GM18508 (cell line): ENCODE data around the gene MAPK14.
"Not testable (repeated sequence)": the region's sequence is repeated elsewhere in the genome, so short reads cannot be mapped to it uniquely, and the experiment has no call there.

Source experiments
- ATAC-seq: cut with Tn5 transposase; IDR thresholded peaks from one replicate; pipeline ENCODE4 v1.9.1; 2021; ENCODE audit warnings: moderate number of reproducible peaks; ENCODE audit not compliant: insufficient read depth, unreplicated experiment

Gene MAPK14

GRCh38 chr6:36067374-36068011, 39.9 kb downstream of the MAPK14 start:
- no peak for ATAC-seq

DNA sequence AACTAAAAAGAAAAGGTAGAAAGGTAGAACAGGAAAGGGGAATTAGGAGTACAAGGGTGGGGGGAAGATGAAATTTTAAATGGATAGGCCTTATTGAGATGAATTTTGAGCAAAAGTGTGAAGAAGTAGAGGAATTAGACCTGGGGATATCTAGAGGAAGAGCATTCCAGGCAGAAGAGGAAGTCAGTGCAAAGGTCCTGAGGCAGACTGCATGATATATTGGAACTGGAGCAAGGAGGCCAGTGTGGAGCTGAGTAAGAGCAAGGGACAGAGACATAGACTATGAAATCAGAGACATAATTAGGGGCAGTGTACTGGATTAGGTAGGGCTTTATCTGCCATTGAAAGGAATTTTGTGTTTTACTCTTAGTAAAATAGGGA, 40.4 kb downstream of the MAPK14 start:
- ATAC-seq: no peak

DNA sequence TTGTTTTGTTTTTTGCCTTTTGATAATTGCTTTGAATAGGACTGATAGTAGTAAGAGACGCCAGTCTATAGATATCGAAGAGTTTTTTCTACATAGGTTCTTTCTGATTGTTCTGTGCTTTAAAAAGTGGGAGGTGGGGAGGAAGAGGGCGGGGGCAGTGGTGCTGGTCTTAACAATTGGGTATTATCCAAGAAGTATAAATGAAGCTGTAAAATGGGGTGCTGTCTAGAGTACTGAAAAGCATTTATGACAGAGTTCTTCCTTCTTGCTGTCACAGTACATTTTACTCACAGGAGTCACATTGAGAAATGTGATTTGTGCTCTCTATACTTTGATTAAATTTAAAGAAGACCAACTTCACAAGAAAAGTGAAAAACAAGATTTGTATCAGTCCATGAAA, 41.0 kb downstream of the MAPK14 start:
- ATAC-seq: no peak

- ATAC-seq: no peak
Observed at GRCh38 chr6:36069573-36069972, 42.0 kb downstream of the MAPK14 start.

- no peak for ATAC-seq
Observed at GRCh38 chr6:36070252-36070651, 42.6 kb downstream of the MAPK14 start.

DNA sequence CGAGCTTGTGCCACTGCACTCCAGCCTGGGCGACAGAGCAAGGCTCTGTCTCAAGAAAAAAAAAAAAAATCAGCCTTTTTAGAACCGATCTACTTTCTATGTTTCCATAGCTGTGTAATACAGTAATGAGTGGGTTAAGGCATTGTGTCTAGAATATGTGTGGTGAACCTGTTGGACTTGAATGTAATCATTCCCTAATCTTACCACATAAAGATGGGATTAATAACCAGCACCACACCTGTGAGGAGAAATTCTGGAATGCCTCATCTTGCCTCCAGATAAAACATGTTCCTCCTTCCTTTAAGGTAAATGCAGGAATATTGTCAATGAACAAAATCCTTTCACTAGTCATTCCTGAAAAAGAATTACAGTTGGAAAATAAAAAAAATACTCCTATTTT, 43.7 kb downstream of the MAPK14 start:
- ATAC-seq: no peak

- no peak for ATAC-seq
Observed at GRCh38 chr6:36071714-36072113, 44.1 kb downstream of the MAPK14 start.

GRCh38 chr6:36072681-36073080, 45.1 kb downstream of the MAPK14 start:
- ATAC-seq: no peak

DNA sequence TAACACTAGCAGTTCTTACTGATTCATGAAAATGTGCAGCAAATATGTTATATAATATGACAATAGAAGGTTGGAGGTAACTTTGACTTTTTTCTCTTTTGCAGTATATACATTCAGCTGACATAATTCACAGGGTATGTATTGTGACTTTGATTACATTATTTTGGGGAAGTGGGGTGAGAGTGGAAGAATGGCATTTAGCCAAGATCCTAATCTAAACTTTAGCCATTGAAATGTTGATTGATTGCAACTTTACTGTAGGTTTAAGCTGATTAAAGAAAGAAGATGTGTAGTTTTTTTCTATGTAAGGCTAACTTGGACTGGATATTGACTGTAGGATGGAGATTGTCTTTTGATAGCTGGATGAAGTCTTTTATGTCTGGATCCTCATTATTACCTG, 46.0 kb downstream of the MAPK14 start:
- no peak for ATAC-seq

- no peak for ATAC-seq
Observed at GRCh38 chr6:36075656-36076055, 48.0 kb downstream of the MAPK14 start.

DNA sequence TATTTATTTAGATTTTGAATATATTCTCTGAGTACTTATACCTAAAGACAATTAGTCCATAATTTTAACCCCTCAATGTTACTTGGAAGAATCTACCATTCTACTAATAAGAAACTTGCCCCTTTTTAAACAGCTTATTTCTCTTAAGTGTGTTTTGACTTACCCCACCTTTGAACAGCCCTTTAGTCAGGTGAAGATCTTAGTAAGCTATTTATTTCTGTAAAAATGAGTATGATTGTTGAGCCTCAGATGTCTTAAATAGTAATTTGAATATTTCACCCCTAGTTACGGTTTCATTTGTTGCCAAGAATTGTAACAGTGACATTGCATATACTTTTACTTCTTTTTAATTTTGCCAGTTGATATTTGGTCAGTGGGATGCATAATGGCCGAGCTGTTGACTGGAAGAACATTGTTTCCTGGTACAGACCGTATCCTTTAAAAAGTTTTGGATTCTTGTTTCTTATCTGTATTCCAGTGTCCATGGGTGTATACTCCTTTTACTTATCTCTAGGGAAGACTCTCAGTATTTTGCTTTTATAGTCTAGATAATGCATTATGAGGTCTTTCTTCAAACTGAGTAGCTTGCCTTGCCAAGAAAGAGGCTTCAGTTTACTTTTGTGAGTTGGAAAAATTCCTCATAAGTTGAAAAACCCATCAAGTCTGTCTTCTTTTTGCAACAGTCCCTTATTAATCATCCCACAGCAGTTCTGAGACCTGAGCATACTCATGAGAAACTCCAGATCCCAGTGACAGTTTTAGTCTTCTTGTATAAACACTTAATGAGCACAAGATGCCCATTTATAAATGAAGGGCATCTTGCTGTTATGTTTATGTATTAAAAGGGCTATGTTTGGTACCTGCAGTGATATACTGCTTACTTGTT, 48.8 kb downstream of the MAPK14 start:
- ATAC-seq: no peak

DNA sequence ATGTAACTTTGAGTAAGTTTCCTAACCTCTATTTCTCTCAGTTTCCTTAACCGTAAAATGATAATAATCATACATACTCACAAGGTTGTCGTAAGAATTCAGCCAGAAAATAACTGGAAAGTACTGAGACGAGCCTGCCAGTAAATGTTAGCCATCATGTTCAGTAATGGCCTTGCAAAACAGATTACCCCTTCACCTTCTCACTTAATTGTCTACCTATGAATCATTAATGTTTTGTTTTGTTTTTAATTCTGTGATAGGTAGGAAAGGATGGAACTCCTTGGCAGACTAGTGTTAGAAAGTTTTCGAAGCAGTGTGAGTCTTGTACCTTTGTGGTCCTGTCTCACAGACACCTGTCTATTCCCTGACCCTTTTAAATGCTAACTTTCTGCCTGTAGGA, 50.6 kb downstream of the MAPK14 start:
- ATAC-seq: no peak

GRCh38 chr6:36079601-36080000, 52.0 kb downstream of the MAPK14 start:
- ATAC-seq: no peak

GRCh38 chr6:36082318-36082717, 54.7 kb downstream of the MAPK14 start:
- ATAC-seq: no peak

GRCh38 chr6:36083446-36083845, 55.8 kb downstream of the MAPK14 start:
- ATAC-seq: no peak

DNA sequence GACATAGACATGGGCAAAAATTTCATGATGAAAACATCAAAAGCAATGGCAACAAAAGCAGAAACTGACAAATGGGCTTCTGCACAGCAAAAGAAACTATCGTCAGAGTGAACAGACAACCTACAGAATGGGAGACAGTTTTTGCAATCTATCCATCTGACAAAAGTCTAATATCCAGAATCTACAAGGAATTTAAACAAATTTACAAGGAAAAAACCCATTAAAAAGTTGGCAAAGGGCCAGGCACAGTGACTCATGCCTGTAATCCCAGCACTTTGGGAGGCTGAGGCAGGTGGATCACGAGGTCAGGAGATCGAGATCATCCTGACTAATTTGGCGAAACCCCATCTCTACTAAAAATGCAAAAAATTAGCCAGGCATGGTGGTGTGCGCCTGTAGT, 60.6 kb downstream of the MAPK14 start:
- not testable (repeated sequence) for ATAC-seq

DNA sequence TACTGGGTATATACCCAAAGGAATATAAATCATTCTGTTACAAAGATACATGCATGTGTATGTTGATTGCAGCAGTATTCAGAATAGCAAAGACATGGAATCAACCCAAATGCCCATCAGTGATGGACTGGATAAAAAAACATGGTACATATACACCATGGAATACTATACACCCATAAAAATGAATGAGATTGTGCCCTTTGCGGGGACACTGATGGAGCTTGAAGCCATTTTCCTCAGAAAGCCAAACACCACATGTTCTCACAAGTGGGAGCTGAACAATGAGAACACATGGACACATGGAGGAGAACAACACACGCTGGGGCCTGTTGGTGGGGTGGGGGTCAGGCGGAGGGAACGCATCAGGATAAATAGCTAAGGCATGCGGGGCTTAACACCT, 61.4 kb downstream of the MAPK14 start:
- no peak for ATAC-seq

- no peak for ATAC-seq
Observed at GRCh38 chr6:36094238-36094637, 66.6 kb downstream of the MAPK14 start.

DNA sequence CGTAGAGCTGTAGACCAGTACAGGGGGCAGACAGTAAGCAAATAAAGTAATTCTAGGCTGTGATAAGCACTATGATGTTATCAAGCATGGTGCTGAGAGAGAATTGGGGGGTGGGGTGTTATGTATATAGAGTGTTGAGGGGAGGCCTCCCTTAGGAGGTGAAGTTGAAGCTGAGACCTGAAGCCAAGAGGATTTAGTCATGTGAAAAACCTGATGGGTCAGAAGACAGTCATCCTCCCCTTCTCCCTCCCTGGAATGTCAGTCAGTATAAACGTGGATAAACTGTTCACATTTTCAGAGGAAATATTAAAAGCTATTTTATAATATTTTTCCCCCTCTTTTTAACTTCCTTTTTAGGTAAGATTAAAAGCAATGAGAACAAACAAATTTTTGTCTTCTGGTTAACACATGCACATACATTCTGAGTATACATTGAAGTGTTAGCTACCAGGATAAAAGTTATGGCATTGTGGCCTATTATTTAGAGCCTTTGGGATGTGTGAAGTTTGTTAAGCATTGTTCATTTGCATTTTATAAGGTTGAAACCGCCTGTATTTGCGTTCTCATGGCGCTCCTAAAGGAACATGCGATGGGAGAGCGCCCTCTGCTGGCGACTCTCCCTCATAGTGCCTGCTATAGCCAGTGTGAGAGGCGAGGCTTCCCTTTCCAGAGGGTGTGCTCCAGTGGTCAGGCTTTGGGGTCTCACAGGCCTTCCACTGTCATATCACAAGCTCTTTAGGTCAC, 67.3 kb downstream of the MAPK14 start:
- no peak for ATAC-seq

DNA sequence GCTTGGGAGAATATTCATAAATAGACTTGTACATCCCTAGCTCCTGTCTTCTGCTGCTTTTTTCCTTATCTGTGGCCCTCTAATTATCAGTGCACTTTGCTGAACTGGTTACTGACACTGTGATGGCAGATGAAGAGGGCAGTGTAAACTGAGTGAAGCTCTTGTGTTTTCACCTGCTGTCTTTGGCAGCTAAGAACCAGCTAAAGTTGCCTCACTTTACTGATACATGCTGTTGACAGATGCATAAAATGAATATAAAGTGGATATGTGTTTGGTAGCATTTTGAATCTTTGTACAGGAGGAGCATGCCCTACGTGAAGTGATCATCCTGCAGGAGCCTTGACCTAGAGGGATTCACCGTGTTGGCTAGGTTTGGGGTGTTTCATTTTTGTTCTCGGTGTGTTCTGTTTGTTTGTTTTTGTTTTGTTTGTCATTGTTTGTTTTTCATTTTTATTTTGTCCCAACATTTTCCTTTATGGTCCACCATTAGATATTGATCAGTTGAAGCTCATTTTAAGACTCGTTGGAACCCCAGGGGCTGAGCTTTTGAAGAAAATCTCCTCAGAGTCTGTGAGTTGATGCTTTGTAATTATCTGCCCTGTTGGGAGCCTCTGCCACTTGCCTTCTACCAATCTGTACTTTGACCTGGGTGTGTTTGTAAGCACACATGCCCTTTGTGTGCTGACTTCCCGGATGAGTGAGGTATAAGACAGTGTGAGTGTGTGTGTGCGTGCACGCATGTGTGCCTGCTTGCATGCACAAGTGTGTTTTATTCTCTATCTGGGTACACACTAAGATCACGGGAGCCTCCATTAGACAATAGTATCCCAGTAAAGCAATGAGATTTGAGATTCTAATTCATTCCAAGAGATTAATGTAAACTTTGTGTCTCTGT, 68.1 kb downstream of the MAPK14 start:
- no peak for ATAC-seq
